Pancreas (tissue), 10 donors: Measurements from ENCODE around the gene C3orf52. TPM values are rescaled to one million over a fixed set of nuclear protein-coding genes. Genes with fewer than 3 reads are reported as not detected.

Source experiments
- ATAC-seq, 4 donors: fragments of 200-7000 bp; cut with Tn5 transposase; one replicate each; pipeline versions ENCODE4 v1.8.0 to v1.9.1; 2020; ENCODE audit warnings: mild to moderate bottlenecking in 4 of 4, moderate library complexity in 4 of 4
- DNase-seq, 6 donors: peaks; one replicate each; pipeline ENCODE4 v3.0.0-alpha.2; 2020
- FAIRE-seq: peaks from 2 replicates; lab custom pipeline; 2012; peaks lifted over from hg19 to GRCh38; lab: Jason Lieb, UNC
- H3K27ac ChIP-seq, 4 donors: fragments of 200-600 bp; sonication (generic); 1 replicate in 3 of 4; 2 replicates in 1 of 4; pipeline versions ENCODE4 v1.5.0 to v1.8.0; 2020
- H3K27me3 ChIP-seq, 4 donors: fragments of 200-600 bp; one replicate each; pipeline ENCODE4 v1.8.0; 2021
- H3K36me3 ChIP-seq, 3 donors: fragments of 200-600 bp; sonication (generic) in 1 of 3; one replicate each; pipeline versions ENCODE4 v1.5.0 to v1.8.0; 2020 to 2021
- H3K4me1 ChIP-seq, 3 donors: fragments of 200-600 bp; one replicate each; pipeline ENCODE4 v1.8.0; 2021
- H3K4me3 ChIP-seq, 4 donors: fragments of 200-600 bp; sonication (generic) in 2 of 4; one replicate each; pipeline versions ENCODE4 v1.5.0 to v1.8.0; 2020 to 2021
- H3K9me3 ChIP-seq, 4 donors: fragments of 200-600 bp; one replicate each; pipeline ENCODE4 v1.8.0; 2021
- CTCF ChIP-seq, 4 donors: fragments of 200-600 bp; sonication (generic) in 3 of 4; IDR thresholded peaks; one replicate each; pipeline versions ENCODE4 v1.5.0 to v1.8.0; 2021; ENCODE audit warnings: antibody characterized with exemption in 4 of 4
- whole genome bisulfite sequencing, 2 donors: extraction: QIAGEN DNeasy Blood & Tissue Kit; methylation state at CpG; one replicate each; pipeline ENCODE4 v1.1.7; 2013; 5-methylcytosine and 5-hydroxymethylcytosine counted together
- intact Hi-C, 3 donors: fragments of 100-400 bp; cut with DNase I; formaldehyde crosslinking; loops; one replicate each; pipeline versions ENCODE4 v1.11.1 to v1.14.2; 2022
- microRNA-seq, 2 donors: library from miRNA; unstranded; fragments of <30 nt; microRNA quantifications; one replicate each; pipeline versions ENCODE4 to v1.1.0, GENCODE V29; 2019 to 2020
- polyA plus RNA-seq, 2 donors: library from polyadenylated mRNA; stranded (reverse); fragments of 200-250 nt; gene quantifications; one replicate each; pipeline ENCODE4 v1.2.3, GENCODE V29; 2013
- total RNA-seq, 6 donors: library from RNA; stranded (reverse); fragmentation: NEBNext Ultra II Directional in 4 of 6; extraction: Animal tissue kit (Norgen Biotek cat#: 25700) in 4 of 6; gene quantifications; one replicate each; pipeline versions ENCODE4 v1.2.1 to v1.2.4, GENCODE V29; 2021 to 2023
- donor health status: healthy with polysubstance abuse.
- donor health status: DM: no; HTN: no; CAD: no; lungs with moderate emphysema.
- donor health status: DM: no; HTN: no; CAD: no.
- donor health status: control.
- donor health status: control.
- donor health status: Bipolar disorder and iron deficiency.
- donor health status: DM: yes; HTN: yes; CAD: no.
- donor health status: DM: no; HTN: no; CAD: no.
- donor health status: DM: no; HTN: no; CAD: no.
- donor health status: DM: yes; HTN: yes; CAD: no.

The C3orf52 gene
- total and polyA plus RNA-seq, 8 donors = 9.7 to 51.7 (median 21.4) TPM

- no peaks in the 10 kb centered on the region for H3K4me1 ChIP-seq
- no peak for TF ChIP-seq CTCF (IDR thresholded peaks at IDR 0.05)
- no peaks in the 10 kb centered on the region for H3K9me3 ChIP-seq
- no peaks in the 10 kb centered on the region for H3K36me3 ChIP-seq
- DNase-seq = no peak
- no peak for FAIRE-seq
- no peak for ATAC-seq
- no peaks in the 10 kb centered on the region for H3K27me3 ChIP-seq
- H3K4me3 ChIP-seq = no peak overlapping the region
- H3K27ac ChIP-seq = no peak overlapping the region
- WGBS, 2 donors = 91 to 94% methylated on average over 2 of the region's 2 CpGs
- intact Hi-C loops = no loop called here
These were observed 81.6 kb downstream of the C3orf52 start for GRCh38 chr3:112167758-112168157.

Small RNAs within 50 kb of the gene (microRNA-seq; reads per million reads assigned to microRNA genes)
- 0 to 0.39 reads per million in 2 donors for gene MIR567

Other genes with a start within 250 kb of the C3orf52 start
- gene PHLDB2, start 227.1 kb upstream of the C3orf52 start, total RNA-seq = 10 to 100 TPM; 10.8 to 36.7 (median 15.1) TPM
- 10 to 100 TPM; 13.5 to 22.6 TPM for gene PHLDB2, start 227.1 kb upstream of the C3orf52 start, polyA plus RNA-seq
- 10 to 100 TPM; 10.3 to 15.4 (median 13.0) TPM for gene ABHD10, start 107.4 kb upstream of the C3orf52 start, total RNA-seq
- gene ABHD10, start 107.4 kb upstream of the C3orf52 start, polyA plus RNA-seq = 10 to 100 TPM; 14.5 to 19.5 TPM
- gene TAGLN3, start 87.5 kb upstream of the C3orf52 start, total RNA-seq = 1 to 10 TPM in 3 of 6 donors, under 1 TPM in 3; 0.28 to 3.1 (median 1.3) TPM
- gene TAGLN3, start 87.5 kb upstream of the C3orf52 start, polyA plus RNA-seq = 10 to 100 TPM; 14.2 to 50.7 TPM
- under 1 TPM in 4 of 6 donors, not detected in 2; 0.04 to 0.14 (median 0.08) TPM for gene TMPRSS7, start 51.7 kb upstream of the C3orf52 start, total RNA-seq
- not detected for gene TMPRSS7, start 51.7 kb upstream of the C3orf52 start, polyA plus RNA-seq
- gene GCSAM, start 46.9 kb downstream of the C3orf52 start, total RNA-seq = under 1 TPM in 2 of 6 donors, not detected in 4; 0.25 to 0.28 TPM
- under 1 TPM in 1 of 2 donors, not detected in 1; 0.07 TPM for gene GCSAM, start 46.9 kb downstream of the C3orf52 start, polyA plus RNA-seq
- under 1 TPM in 1 of 6 donors, not detected in 5; 0.66 TPM for gene SLC9C1, start 207.8 kb downstream of the C3orf52 start, total RNA-seq
- under 1 TPM in 1 of 2 donors, not detected in 1; 0.07 TPM for gene SLC9C1, start 207.8 kb downstream of the C3orf52 start, polyA plus RNA-seq
- gene CD200, start 246.8 kb downstream of the C3orf52 start, total RNA-seq = 1 to 10 TPM; 1.1 to 4.8 (median 2.5) TPM
- gene CD200, start 246.8 kb downstream of the C3orf52 start, polyA plus RNA-seq = 10 to 100 TPM in 1 of 2 donors, 1 to 10 TPM in 1; 3.4 to 22.2 TPM